Measurements from ENCODE around the gene SEM1. TPM values are rescaled to one million over a fixed set of nuclear protein-coding genes. Genes with fewer than 3 reads are reported as not detected.
A peak's percentile ranks its signal among the peaks of the same experiment; 100 is the strongest.

The SEM1 gene
- total RNA-seq, 1 experiment from 2014 or later, result 388 TPM

GRCh38 chr7:96689414-96689813, 20.2 kb downstream of the SEM1 start:
- no peak for DNase-seq

GRCh38 chr7:96686305-96686704, 23.3 kb downstream of the SEM1 start:
- Histone ChIP-seq H3K27me3 (no peaks in the 10 kb centered on the region), H3K9me3 (replicated peaks) (0 out of 2 replicates have a peak, but pooled peaks cover 4% of the 10 kb centered on the region), H3K4me1 (0 out of 2 replicates have a peak, but pooled peaks cover 4% of the 10 kb centered on the region), H3K36me3 (peaks cover 39% of the 10 kb centered on the region), H3K27ac (no peak overlapping the region), H3K4me3 (no peak overlapping the region)
- DNase-seq, result no peak

More at GRCh38 chr7:96689414-96689813, 20.2 kb downstream of the SEM1 start:
- Histone ChIP-seq H3K4me3 (no peak overlapping the region), H3K27me3 (no peaks in the 10 kb centered on the region), H3K36me3 (peaks cover 61% of the 10 kb centered on the region), H3K27ac (no peak overlapping the region), H3K9me3 (replicated peaks) (0 out of 2 replicates have a peak, but pooled peaks cover 4% of the 10 kb centered on the region), H3K4me1 (0 out of 2 replicates have a peak, but pooled peaks cover 4% of the 10 kb centered on the region)

GRCh38 chr7:96685755-96686154, 23.9 kb downstream of the SEM1 start:
- Histone ChIP-seq H3K4me1 (0 out of 2 replicates have a peak, but pooled peaks cover 4% of the 10 kb centered on the region), H3K27me3 (no peaks in the 10 kb centered on the region), H3K9me3 (replicated peaks) (0 out of 2 replicates have a peak, but pooled peaks cover 4% of the 10 kb centered on the region), H3K4me3 (no peak overlapping the region), H3K27ac (no peak overlapping the region), H3K36me3 (peaks cover 37% of the 10 kb centered on the region)
- DNase-seq, result no peak

DNA sequence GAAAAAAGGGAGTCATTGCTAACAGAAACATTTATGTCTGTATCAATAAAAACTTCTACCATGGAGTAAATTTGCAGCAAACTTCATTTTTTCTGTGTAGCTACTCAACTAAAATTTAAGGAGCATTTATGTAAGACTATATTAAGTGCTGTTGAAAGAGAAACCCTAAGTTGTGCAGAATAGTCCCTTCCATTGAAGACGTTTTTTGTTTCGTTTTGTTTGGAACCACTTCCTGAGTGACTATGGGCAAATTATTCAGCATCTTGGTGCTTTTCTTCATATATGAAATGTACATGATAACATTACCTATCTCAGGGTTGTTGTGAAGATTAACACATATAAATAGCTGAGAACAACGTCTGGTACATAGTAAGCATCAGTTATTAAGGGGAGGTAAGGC, 24.3 kb downstream of the SEM1 start:
- Histone ChIP-seq H3K4me1 (0 out of 2 replicates have a peak, but pooled peaks cover 4% of the 10 kb centered on the region), H3K4me3 (no peak overlapping the region), H3K27me3 (no peaks in the 10 kb centered on the region), H3K36me3 (peaks cover 37% of the 10 kb centered on the region), H3K27ac (no peak overlapping the region), H3K9me3 (replicated peaks) (0 out of 2 replicates have a peak, but pooled peaks cover 4% of the 10 kb centered on the region)
- DNase-seq, result no peak

DNA sequence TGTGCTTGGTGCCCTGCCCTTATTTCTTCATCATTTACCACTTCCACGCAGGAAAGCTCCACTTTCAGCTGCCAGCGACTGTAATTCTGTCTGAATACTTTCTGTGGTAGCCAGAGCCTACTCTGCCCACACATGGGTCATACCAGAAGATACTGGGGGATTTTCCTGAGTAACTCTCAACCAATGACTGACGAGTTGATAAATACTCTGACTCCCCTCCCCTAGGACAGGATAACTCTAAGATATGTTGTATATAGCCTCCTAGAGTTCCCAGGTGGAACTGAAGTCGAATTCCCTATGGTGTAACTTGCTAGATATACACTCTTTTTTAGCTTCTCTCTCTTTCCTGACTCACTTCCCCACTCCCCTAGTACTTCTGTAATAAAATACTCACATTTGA, 29.8 kb downstream of the SEM1 start:
- DNase-seq, result no peak
- peaks cover 7% of the 10 kb centered on the region for H3K36me3 ChIP-seq
- no peaks in the 10 kb centered on the region for H3K4me1 ChIP-seq
- no peaks in the 10 kb centered on the region for H3K27me3 ChIP-seq
- H3K4me3 ChIP-seq, result no peak overlapping the region
- H3K9me3 ChIP-seq (replicated peaks), result no peaks in the 10 kb centered on the region
- H3K27ac ChIP-seq, result no peak overlapping the region

DNA sequence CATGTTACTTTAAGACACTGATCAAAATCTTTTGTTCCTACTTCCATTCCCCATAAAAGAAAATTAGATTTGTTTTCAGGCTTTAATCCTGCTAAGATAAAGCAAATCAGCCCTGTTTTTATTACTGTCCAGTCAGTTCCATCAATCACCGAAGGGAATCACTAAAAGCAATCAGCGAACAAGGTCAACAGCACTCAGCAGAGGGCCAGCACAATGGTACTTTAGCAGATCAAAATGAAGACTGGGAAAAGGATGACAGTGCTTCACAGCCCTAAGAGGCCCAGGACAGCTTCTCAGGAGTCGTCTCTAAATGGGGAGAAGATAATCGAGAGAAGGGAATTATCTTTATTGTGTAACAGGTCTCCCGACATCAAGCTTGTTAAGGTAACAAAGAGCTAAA, 32.7 kb downstream of the SEM1 start:
- Histone ChIP-seq H3K27me3 (no peaks in the 10 kb centered on the region), H3K9me3 (replicated peaks) (no peaks in the 10 kb centered on the region), H3K4me3 (no peak overlapping the region), H3K27ac (no peak overlapping the region), H3K4me1 (no peaks in the 10 kb centered on the region), H3K36me3 (no peaks in the 10 kb centered on the region; the same call in 1 of the 2 replicates)
- no peak for DNase-seq

DNA sequence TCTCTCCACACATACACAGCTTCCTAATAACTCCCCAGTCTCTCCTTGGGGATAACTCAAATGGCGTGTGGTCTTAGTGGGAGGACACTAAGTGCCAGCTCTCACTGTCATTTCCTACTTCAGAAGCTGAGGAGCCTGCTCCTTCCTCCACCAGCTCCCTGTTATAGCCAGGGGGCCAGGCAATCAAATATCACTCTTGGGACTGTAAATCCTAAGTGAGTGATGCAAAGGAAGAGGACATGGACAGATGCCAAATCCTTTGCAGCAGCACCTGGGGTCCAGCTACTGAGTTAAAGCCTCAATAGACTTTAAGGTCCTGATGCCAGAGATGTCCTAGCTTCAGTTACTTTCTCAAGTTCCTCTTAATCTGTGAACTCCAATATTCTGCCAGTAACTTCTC, 34.1 kb downstream of the SEM1 start:
- Histone ChIP-seq H3K9me3 (replicated peaks) (no peaks in the 10 kb centered on the region), H3K36me3 (no peaks in the 10 kb centered on the region; the same call in 1 of the 2 replicates), H3K4me3 (no peak overlapping the region), H3K27me3 (no peaks in the 10 kb centered on the region), H3K4me1 (no peaks in the 10 kb centered on the region), H3K27ac (no peak overlapping the region)
- DNase-seq, result peak in 1 of 2 experiments; percentile 21

GRCh38 chr7:96674565-96674964, 35.1 kb downstream of the SEM1 start:
- Histone ChIP-seq H3K27me3 (no peaks in the 10 kb centered on the region), H3K36me3 (peaks cover 5% of the 10 kb centered on the region), H3K4me1 (no peaks in the 10 kb centered on the region), H3K27ac (no peak overlapping the region), H3K4me3 (no peak overlapping the region), H3K9me3 (replicated peaks) (no peaks in the 10 kb centered on the region)
- DNase-seq, result no peak

- Histone ChIP-seq H3K4me1 (no peaks in the 10 kb centered on the region), H3K27me3 (no peaks in the 10 kb centered on the region), H3K4me3 (no peak overlapping the region), H3K9me3 (replicated peaks) (no peaks in the 10 kb centered on the region), H3K36me3 (peaks cover 5% of the 10 kb centered on the region), H3K27ac (no peak overlapping the region)
- DNase-seq, result no peak
These were observed 37.8 kb downstream of the SEM1 start for GRCh38 chr7:96671854-96672253.

DNA sequence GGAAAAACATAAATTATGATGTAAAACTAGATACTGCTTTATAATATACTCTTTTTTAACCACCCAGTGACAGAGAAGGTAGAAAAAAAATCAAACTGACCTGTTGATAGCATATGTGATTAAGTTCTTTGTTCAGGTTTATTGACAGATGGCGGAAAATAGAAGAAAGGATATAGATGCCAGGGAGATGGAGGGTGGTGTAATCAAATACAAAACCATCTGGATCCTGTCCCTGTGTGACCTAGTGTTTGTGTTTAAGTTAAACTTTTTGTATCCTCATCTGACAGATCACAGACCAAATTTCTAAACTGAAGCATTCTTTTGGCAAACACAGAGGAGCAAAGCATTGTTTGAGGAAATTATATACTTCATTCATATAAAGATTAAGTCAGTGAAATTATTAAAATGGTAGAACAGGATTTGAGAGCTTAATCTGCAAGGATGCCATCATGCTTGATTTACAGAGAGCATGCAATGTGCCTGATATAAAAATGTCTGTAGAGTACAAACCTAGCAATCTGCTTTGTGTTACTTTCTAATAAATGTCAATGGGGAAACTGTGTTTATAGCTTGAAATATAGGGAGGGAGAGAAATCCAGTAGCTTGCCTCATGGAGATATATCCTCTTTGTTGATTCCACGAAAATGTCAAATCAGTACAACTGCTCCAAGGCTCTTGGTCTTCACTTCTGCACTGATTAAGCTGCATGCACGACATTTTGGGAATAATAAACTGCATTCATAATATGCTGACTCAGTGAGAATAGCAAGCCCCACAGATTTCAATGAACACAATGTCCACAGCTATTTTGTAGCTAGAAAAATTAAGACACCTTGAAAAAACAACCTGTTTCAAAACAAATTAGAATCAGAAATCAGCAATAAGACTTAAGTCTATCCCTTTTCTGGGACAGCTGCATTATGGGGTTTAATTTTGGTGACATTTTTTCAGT, 39.0 kb downstream of the SEM1 start:
- Histone ChIP-seq H3K4me3 (no peak overlapping the region), H3K36me3 (peaks cover 5% of the 10 kb centered on the region), H3K27me3 (no peaks in the 10 kb centered on the region), H3K9me3 (replicated peaks) (no peaks in the 10 kb centered on the region), H3K27ac (no peak overlapping the region), H3K4me1 (no peaks in the 10 kb centered on the region)
- no peak for DNase-seq

GRCh38 chr7:96669812-96670211, 39.8 kb downstream of the SEM1 start:
- Histone ChIP-seq H3K27ac (no peak overlapping the region), H3K36me3 (peaks cover 5% of the 10 kb centered on the region), H3K9me3 (replicated peaks) (no peaks in the 10 kb centered on the region), H3K4me1 (no peaks in the 10 kb centered on the region), H3K4me3 (no peak overlapping the region), H3K27me3 (no peaks in the 10 kb centered on the region)
- no peak for DNase-seq

DNA sequence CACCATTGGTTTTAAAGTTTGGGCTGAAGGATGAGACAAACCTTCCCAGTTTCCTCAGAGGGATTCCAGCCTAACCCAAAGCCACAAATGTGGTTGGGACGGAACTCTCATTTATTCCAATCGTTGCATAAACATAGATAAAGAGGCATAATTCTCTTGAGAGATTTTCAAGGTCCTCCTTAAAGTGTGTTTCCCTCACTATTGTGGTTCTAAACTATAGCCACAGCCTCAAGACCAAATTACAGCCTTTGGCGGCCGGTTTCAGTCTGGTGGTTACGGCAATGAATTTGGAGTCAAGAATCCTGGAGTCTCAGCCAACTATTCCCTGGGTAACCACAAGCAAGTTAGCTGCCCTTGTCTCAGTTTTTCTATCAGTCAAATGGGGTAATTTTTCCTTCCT, 42.6 kb downstream of the SEM1 start:
- no peaks in the 10 kb centered on the region for H3K9me3 ChIP-seq (replicated peaks)

DNA sequence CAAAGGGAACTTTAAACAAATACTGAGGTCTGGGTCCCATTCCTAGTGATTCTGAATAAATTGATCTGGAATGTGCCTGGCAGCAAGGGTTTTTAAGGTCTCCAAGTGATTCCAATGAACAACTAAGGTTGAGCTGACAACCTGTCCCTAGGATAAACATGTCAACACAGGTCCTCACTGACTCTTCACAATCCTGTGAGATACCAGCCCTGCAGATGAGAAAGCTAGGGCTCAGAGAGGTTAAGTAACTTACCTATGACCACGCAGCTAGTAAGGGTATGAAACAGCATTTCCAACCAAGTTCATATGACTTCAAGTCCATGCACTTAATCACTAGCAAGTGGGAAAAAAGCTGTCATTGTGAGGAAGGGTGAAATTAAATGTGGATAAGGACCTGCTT, 44.0 kb downstream of the SEM1 start:
- no peaks in the 10 kb centered on the region for H3K27me3 ChIP-seq
- H3K36me3 ChIP-seq, result peaks cover 5% of the 10 kb centered on the region
- H3K4me3 ChIP-seq, result no peak overlapping the region

More for the DNA sequence above, 42.6 kb downstream of the SEM1 start:
- Histone ChIP-seq H3K36me3 (peaks cover 5% of the 10 kb centered on the region), H3K27me3 (no peaks in the 10 kb centered on the region), H3K4me1 (no peaks in the 10 kb centered on the region), H3K4me3 (no peak overlapping the region), H3K27ac (no peak overlapping the region)
- DNase-seq, result no peak

DNA sequence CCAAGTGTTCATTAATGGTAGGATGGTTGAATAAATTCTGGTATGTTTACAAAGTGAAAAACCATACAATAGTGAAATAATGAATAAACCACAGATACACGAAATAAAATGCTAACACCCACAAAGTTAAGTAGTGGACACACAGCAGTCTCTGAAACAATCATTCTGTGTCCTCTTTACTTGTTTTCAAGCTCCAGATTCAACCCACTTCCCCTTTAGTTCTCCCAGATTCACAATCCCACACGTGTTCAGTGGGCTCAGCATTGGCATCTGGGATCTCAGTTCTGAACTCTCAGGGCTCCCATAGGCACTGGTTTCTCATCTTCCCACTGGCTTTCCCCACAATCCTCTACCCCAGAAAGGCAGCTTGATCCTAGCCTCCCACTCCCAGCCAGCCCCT, 44.9 kb downstream of the SEM1 start:
- H3K4me3 ChIP-seq, result no peak overlapping the region
- H3K27me3 ChIP-seq, result no peaks in the 10 kb centered on the region

More for the DNA sequence above, 44.0 kb downstream of the SEM1 start:
- Histone ChIP-seq H3K4me1 (no peaks in the 10 kb centered on the region), H3K27ac (no peak overlapping the region), H3K9me3 (replicated peaks) (no peaks in the 10 kb centered on the region)
- DNase-seq, result no peak

GRCh38 chr7:96663871-96664445, 45.7 kb downstream of the SEM1 start:
- H3K4me1 ChIP-seq, result no peaks in the 10 kb centered on the region
- no peaks in the 10 kb centered on the region for H3K9me3 ChIP-seq (replicated peaks)
- no peak overlapping the region for H3K27ac ChIP-seq

More for the DNA sequence above, 44.9 kb downstream of the SEM1 start:
- no peak for DNase-seq
- Histone ChIP-seq H3K27ac (no peak overlapping the region), H3K36me3 (peaks cover 2% of the 10 kb centered on the region), H3K4me1 (no peaks in the 10 kb centered on the region), H3K9me3 (replicated peaks) (no peaks in the 10 kb centered on the region)

More at GRCh38 chr7:96663871-96664445, 45.7 kb downstream of the SEM1 start:
- no peaks in the 10 kb centered on the region for H3K36me3 ChIP-seq
- no peaks in the 10 kb centered on the region for H3K27me3 ChIP-seq
- no peak for DNase-seq
- no peak overlapping the region for H3K4me3 ChIP-seq

All from SJCRH30 (cell line).